Adrenal gland (tissue), 12 donors: Measurements from ENCODE around the gene ADIPOR2. TPM values are rescaled to one million over a fixed set of nuclear protein-coding genes. Genes with fewer than 3 reads are reported as not detected.
A peak's percentile ranks its signal among the peaks of the same experiment; 100 is the strongest.

Source experiments
- DNase-seq, 7 donors: peaks; one replicate each; pipeline ENCODE4 v3.0.0-alpha.2; 2019 to 2020
- H3K27ac ChIP-seq, 5 donors: fragments of 200-600 bp; sonication (generic) in 4 of 5; 1 replicate in 3 of 5; 2 replicates in 2 of 5; pipeline versions ENCODE4 v1.5.1 to v1.8.0; 2016 to 2020; ENCODE audit warnings: mild to moderate bottlenecking in 1 of 5
- H3K27me3 ChIP-seq: fragments of 200-600 bp; 2 replicates; pipeline ENCODE4 v1.8.0; 2021
- H3K36me3 ChIP-seq, 2 donors: fragments of 200-600 bp; replicated peaks in 1 of 2; 1 replicate in 1 of 2; 2 replicates in 1 of 2; pipeline versions ENCODE4 v1.5.1 to v1.8.0; 2018 to 2022
- H3K4me1 ChIP-seq, 2 donors: fragments of 200-600 bp; replicated peaks in 1 of 2; 1 replicate in 1 of 2; 2 replicates in 1 of 2; pipeline versions ENCODE4 v1.5.1 to v1.8.0; 2018 to 2021
- H3K4me3 ChIP-seq, 4 donors: fragments of 200-600 bp; sonication (generic) in 3 of 4; one replicate each; pipeline ENCODE4 v1.5.1; 2016 to 2018
- H3K9me3 ChIP-seq, 3 donors: fragments of 200-600 bp; sonication (generic) in 1 of 3; replicated peaks in 1 of 3; 1 replicate in 2 of 3; 2 replicates in 1 of 3; pipeline versions ENCODE4 v1.5.1 to v1.8.0; 2016 to 2021
- CTCF ChIP-seq, 6 experiments: fragments of 450-650 bp in 4 of 6; fragments of 200-600 bp in 2 of 6; sonication (generic) in 1 of 6; IDR thresholded peaks; 1 replicate in 5 of 6; 2 replicates in 1 of 6; pipeline versions ENCODE4 v1.5.1 to v1.8.0; 2016 to 2021; ENCODE audit warnings: antibody characterized with exemption in 6 of 6, mild to moderate bottlenecking in 2 of 6, moderate library complexity in 1 of 6
- POLR2A ChIP-seq, 2 donors: fragments of 450-650 bp; IDR thresholded peaks; one replicate each; pipeline ENCODE4 v1.6.1; 2017; ENCODE audit warnings: antibody characterized with exemption in 2 of 2, mild to moderate bottlenecking in 2 of 2, moderate library complexity in 1 of 2
- WGBS, 4 donors: extraction: QIAGEN DNeasy Blood & Tissue Kit in 2 of 4; methylation state at CpG; one replicate each; pipeline versions ENCODE4 v1.1.5 to v1.1.7; 2013 to 2017; 5-methylcytosine and 5-hydroxymethylcytosine counted together
- intact Hi-C, 2 donors: fragments of 100-400 bp; cut with DNase I; formaldehyde crosslinking; loops; one replicate each; pipeline versions ENCODE4 v1.14.1 to v1.15.0; 2022 to 2023
- polyA plus RNA-seq, 3 donors: library from polyadenylated mRNA; stranded (reverse); fragments of 200-250 nt in 2 of 3; fragments of 350-450 nt in 1 of 3; fragmentation: Illumina TruSeq in 1 of 3; extraction: RNeasy Lipid Tissue Mini Kit (QIAGEN cat#74804) in 1 of 3; gene quantifications; one replicate each; pipeline ENCODE4 v1.2.3, GENCODE V29; 2013 to 2014
- total RNA-seq, 9 donors: library from RNA; depleted of rRNA in 4 of 9; stranded (reverse); fragments of >200 nt in 4 of 9; fragments of 120-200 nt in 1 of 9; fragmentation: NEBNext Ultra II Directional in 1 of 9; extraction: Animal tissue kit (Norgen Biotek cat#: 25700) in 1 of 9; gene quantifications; one replicate each; pipeline versions ENCODE4 v1.1.0 to v1.2.4, GENCODE V29; 2013 to 2023
- donor health status: healthy with polysubstance abuse.
- donor health status: Bipolar disorder and iron deficiency.
- donor health status: DM: yes; HTN: yes; CAD: no.
- donor health status: DM: no; HTN: no; CAD: no.
- donor health status: DM: no; HTN: no; CAD: no.
- donor health status: DM: yes; HTN: yes; CAD: no.

ADIPOR2 gene
- total and polyA plus RNA-seq, 12 donors, result 46.2 to 214 (median 98.6) TPM

- peaks cover 10 to 33% of the 10 kb centered on the region in 2 donors for H3K4me1 ChIP-seq
- no peak for TF ChIP-seq POLR2A (IDR thresholded peaks at IDR 0.05)
- TF ChIP-seq CTCF (IDR thresholded peaks at IDR 0.05), result no peak
- DNase-seq, result no peak
- H3K36me3 ChIP-seq, result no peaks in the 10 kb centered on the region
- no peaks in the 10 kb centered on the region for H3K27me3 ChIP-seq
- no peak overlapping the region for H3K27ac ChIP-seq
- no peaks in the 10 kb centered on the region for H3K9me3 ChIP-seq
- intact Hi-C loops, result no loop called here
- H3K4me3 ChIP-seq, result no peak overlapping the region
- 81 to 94% (median 86%) methylated on average over 3 of the region's 3 CpGs for WGBS, 4 donors
Observed at GRCh38 chr12:1761857-1762256, 71.0 kb downstream of the ADIPOR2 start.

- no peaks in the 10 kb centered on the region for H3K27me3 ChIP-seq
- intact Hi-C loops, result no loop called here
- no peaks in the 10 kb centered on the region for H3K36me3 ChIP-seq
- H3K27ac ChIP-seq, result no peak overlapping the region
- no peak overlapping the region for H3K4me3 ChIP-seq
- peaks cover 10 to 40% of the 10 kb centered on the region in 2 donors for H3K4me1 ChIP-seq
- TF ChIP-seq CTCF (IDR thresholded peaks at IDR 0.05) (no peak), POLR2A (IDR thresholded peaks at IDR 0.05) (no peak)
- no peak for DNase-seq
- WGBS, 4 donors, result 86 to 93% (median 90%) methylated on average over 2 of the region's 2 CpGs
- H3K9me3 ChIP-seq, result no peaks in the 10 kb centered on the region
Observed at GRCh38 chr12:1763153-1763552, 72.3 kb downstream of the ADIPOR2 start.

GRCh38 chr12:1766110-1766509, 75.2 kb downstream of the ADIPOR2 start:
- intact Hi-C loops, result no loop called here
- WGBS, 4 donors, result 90 to 95% (median 93%) methylated on average over 1 of the region's 1 CpG
- no peaks in the 10 kb centered on the region for H3K27me3 ChIP-seq

GRCh38 chr12:1767407-1768090, 76.7 kb downstream of the ADIPOR2 start:
- H3K36me3 ChIP-seq, result no peaks in the 10 kb centered on the region
- DNase-seq, result no peak
- WGBS, 4 donors, result 86 to 97% (median 92%) methylated on average over 1 of the region's 1 CpG
- H3K9me3 ChIP-seq, result no peaks in the 10 kb centered on the region
- peaks cover 2 to 31% of the 10 kb centered on the region in 2 donors for H3K4me1 ChIP-seq
- no peaks in the 10 kb centered on the region for H3K27me3 ChIP-seq
- intact Hi-C loops, result no loop called here
- no peak overlapping the region for H3K4me3 ChIP-seq
- TF ChIP-seq POLR2A (IDR thresholded peaks at IDR 0.05), result no peak
- TF ChIP-seq CTCF (IDR thresholded peaks at IDR 0.05), result no peak
- no peak overlapping the region for H3K27ac ChIP-seq

More at GRCh38 chr12:1766110-1766509, 75.2 kb downstream of the ADIPOR2 start:
- Histone ChIP-seq H3K36me3 (no peaks in the 10 kb centered on the region), H3K9me3 (no peaks in the 10 kb centered on the region), H3K27ac (peak overlapping the region in 1 of 5 donors; percentile 46), H3K4me1 (peaks cover 0 to 30% of the 10 kb centered on the region in 2 donors), H3K4me3 (no peak overlapping the region)
- TF ChIP-seq POLR2A (IDR thresholded peaks at IDR 0.05) (no peak), CTCF (IDR thresholded peaks at IDR 0.05) (no peak)
- DNase-seq, result no peak
